GM18508 (cell line): ENCODE results near the gene ARHGAP20.

Source experiments
- ATAC-seq: cut with Tn5 transposase; IDR thresholded peaks from one replicate; pipeline ENCODE4 v1.9.1; 2021; ENCODE audit warnings: moderate number of reproducible peaks; ENCODE audit not compliant: insufficient read depth, unreplicated experiment

The ARHGAP20 gene

DNA sequence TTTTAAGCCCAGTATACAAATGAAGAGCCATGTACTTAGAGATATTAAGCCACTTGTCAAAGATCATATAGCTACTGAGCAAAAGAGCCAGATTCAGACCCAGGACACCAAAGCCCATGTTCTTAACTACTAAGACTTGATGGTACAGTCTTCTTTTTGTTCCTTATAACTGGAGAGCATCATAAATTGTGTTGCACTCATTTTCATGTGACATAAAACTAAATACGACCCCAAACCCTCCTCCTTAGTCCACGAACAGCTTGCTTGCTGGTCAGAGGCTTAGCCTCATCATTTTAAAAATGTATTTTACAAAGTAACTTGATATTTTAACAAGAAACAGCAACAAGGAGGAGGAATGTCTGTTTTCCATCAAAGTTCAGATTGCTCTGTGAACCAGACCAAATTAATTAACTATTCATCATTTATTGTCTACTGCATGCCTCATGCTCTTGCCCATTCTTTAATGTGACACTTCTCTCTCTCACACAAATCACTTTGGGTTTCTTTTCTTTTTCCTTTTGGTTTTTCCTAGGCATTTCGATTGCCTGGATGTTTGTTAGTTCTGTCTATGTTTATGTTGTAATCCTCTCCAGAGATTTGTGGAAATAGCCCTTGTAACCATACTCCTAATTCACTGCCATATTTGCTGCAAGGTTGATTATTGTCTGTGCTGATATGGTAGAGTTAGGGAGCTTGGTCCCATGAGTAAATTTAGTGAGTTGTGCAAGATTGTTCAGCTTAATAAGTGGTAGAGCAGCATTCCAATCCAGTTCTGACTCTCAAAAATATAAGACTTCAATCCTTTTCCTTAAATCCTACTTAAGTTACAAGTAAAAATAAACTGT lies 8.4 kb upstream of the ARHGAP20 start:
- ATAC-seq: no peak

DNA sequence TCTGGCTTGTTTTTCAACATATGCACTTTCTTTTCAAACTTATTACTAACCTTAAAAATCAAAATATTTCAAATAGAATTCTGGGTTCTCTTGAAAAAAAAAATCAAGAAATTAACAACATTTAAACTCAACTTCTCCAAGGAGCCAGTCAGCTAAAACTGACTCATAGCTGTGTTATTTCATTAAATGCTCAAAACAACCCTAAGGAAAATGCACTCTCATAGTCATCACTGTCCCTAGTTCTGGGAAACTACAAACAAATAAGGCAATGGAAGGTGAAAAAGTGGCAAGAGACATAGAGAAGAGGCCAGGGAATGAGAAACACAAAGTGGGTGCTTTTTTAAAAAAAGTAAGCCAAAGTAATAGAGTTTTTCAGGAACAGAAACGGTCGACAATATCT lies 4.1 kb upstream of the ARHGAP20 start:
- ATAC-seq: no peak

DNA sequence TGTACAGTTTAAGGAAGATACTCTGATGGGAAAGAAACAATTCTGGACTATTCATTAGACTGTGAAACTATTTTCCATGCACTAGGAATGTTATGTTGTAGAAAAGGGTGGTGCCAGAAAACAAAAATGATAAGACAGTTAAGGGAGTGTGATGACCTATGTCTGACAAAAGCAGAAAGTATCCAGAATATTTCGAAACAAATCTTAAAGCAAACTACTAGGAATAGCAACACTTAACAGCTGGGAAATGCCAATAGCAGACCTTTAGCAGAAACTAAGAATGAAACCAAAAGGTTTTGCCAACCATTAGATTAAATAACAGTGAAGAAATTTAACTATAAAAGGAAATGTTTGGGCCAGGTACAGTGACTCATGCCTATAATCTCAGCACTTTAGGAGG lies 3.3 kb upstream of the ARHGAP20 start:
- no peak for ATAC-seq

DNA sequence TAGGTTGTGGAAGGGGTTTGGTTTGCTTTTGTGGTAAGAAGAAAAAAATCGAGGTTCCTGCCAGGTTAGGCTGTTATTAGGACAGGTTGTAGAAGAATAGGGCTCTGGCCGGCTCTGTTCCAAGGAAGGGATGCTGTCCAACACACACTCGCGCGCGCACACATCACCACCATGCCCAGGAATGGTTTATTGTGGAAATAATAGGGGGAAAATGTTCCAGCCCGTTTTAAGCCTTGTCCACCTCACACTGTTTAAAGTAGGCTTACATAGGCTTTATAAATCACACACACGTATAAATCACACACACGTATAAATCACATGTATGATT lies 1.2 kb upstream of the ARHGAP20 start:
- no peak for ATAC-seq

DNA sequence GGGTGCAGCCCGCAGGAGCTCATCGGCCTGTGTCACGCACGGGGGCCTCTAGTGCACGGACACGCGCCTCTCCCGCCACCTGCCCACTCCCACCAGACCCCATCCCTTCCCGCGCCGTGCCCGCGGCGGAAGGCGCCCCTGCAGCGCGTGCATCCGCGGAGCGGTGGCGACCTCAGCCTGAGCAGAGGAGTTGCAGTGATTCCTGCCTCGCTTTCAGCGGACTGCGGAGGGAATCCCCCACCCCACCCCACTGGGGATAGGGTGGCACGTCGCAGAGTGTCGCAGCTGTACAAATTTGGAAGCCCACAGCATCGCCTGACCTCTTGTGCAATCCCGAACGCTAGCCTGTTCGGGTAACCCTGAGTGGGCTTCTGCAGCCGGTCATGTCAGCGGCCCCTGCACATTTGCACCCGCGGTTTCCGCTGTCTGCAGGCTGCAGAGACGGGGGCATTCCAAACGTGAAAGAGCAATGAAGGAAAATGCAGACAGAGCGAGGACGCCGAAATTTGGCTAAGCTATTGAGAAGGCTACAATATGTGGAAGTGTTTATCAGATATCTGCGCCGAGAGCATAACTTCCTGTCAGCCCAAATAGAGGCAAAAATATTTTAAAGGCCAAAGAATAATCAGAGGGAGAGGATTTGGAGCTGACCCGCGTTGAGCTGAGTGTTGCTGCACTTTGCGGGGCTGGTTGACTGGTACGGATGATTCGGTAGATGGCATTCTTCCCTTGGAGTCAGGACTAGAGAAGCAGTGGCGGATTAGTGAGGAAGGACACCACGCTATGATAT lies 617 bp upstream of the ARHGAP20 start:
- no peak for ATAC-seq

DNA sequence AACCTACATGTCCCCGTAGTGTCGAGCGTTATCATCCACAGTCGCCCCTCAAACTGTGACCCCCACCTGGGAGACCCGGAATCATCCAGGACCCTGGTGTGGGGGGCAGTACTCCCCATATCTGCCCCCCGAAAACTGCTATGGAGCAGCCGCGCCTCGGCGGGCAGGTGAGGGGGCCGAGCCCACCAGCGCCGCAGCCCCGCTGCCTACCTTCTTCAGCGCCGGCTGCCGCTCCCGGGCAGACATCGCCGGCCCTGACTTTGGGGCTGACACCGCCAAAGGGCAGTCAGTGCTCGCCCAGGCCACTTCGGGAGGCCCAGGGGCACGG lies 825 bp downstream of the ARHGAP20 start:
- ATAC-seq: no peak

DNA sequence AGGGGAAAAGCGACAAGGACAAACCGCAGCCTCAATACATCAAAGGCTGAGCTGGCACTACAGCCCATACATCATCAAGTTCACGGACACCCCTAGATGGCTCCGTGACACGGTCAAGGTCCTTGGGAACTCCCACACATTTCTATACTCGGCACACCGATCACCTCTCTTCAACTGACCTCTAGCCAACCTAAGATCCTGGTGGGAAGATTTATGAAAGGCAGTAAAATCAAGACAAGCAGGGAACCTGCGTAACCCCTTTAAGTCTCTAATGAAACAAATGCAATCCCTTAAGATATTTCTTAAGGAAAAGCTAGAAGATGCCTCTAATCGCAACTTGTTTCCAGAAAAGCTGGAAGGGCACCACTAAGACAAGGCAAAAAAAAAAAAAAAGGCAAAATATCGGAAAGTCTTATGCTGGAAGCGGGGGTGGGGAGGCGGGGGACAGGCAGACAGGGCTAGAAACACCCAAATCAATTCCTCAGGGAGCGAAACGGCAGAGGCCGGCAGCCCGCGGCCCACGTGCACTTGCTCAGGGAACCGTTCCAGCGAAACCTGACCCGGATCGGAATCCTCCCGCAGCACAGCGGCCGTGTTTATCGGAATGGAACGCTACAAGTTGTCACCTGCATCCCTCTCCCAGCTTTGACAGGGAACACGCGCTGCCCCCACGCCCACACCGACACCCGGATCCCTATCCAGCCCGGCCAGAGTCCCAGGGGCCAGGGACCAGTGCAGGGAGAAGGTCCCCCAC lies 1.4 kb downstream of the ARHGAP20 start:
- no peak for ATAC-seq

DNA sequence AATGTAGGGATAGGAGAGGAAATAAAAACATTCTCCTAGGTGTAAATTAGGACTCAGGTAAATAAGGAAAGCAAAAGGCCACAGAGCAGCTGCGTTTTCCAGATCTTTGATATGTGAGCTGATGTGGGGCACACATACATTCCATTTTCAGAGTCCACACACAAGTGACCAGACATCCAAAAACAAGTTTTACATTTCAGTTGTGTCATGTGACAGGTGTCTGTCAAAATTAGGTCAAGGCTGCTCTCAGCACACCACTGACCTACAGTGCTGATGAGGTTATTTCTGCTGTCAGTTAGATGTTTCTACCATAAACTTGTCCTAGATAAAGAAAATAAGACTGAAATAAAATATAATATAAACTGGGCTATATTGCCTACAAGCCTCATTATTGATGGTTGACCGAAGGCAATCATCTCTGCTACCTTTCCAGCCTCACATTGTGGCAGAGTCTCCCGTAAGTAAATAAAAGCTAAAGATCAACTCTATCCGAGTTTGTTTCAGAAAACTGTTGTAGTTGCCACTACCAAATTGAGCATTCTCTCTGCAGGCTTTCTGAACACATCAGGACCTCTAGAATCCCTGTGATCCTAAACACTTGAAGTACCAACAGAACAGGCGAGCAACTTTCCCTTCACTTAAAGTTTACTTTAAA lies 7.9 kb downstream of the ARHGAP20 start:
- ATAC-seq: no peak

DNA sequence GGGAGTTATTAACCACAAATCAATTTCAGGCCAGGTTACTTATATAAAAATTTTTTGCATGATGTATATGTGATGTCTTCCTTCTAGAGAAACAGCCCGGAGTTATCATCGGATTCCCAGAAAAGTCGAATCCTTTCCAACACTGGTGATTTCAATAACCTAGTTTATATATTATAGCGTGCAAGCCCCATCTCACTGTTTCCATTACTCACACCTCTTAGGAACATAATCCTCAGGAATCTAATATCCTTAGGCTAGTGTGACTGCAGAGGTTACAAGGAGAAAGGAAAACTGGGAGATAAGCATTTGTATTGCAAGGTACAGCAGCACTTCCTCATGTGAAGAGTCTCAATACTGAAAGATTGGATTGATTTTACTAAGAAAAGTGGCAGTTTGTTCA lies 20.3 kb downstream of the ARHGAP20 start:
- ATAC-seq: no peak

DNA sequence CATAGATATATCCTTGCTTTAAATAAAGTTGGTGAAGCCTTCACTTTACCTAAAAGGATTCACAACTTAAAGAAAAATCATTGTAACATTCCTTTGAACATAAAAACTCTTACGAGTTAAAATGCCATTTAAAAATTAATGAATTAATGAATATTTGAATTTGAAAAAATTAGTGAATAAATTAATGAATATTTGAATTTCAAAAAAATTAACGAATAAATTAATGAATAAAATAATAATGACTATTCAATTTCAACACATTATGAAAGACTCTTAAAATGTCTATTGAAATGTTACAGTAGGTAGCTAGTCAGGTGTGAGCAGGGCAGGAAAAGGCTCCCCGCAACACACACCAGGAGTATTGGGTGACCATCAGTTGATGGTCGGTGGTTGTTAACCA lies 22.9 kb downstream of the ARHGAP20 start:
- ATAC-seq: no peak

DNA sequence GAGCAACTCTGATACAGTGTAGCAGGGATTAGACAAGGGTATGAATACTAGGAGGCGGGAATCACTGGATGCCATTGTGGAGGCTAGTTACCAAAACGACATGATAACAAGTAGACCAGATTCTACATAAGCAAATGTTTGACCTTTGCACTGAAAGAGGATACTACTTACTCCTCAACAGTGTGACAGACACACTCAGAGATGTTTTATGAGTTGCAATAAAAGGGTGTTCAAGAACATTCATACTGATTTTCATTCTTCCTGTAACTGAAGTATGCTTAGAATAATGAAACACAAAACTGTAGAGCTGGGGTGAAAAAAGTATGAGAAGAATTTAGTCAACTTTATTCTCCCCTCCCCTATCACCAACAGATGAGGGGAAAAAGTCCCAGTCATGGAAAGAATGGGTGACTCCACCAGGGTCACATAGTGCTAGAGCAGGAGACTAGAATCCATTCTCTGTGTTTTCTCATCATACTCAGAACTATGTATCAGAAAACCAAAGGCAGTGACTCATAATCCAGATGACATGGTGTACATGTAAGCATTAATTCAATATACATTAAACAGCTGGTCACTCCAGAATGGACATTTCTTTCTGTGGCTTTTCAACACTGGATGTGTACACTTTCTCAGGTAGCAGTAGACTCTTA lies 32.8 kb downstream of the ARHGAP20 start:
- ATAC-seq: no peak

DNA sequence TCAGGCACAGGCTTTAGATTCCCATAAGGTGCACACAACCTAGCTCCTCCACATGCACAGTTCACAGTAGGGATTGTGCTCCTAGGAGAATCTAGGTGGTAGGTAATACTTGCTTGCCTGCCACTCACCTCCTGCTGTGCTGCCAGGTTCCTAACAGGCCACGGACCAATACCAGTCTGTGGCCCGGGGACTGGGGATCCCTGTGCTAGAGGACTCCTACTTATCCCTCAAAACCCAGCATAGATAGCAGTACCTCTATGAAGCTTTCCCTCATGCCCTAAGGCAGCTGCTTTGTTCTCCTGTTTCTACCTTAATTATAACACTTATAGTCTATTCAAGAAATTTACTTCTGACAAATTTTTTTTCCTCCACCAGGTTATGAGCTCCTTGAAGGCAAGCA lies 36.7 kb downstream of the ARHGAP20 start:
- ATAC-seq: no peak

DNA sequence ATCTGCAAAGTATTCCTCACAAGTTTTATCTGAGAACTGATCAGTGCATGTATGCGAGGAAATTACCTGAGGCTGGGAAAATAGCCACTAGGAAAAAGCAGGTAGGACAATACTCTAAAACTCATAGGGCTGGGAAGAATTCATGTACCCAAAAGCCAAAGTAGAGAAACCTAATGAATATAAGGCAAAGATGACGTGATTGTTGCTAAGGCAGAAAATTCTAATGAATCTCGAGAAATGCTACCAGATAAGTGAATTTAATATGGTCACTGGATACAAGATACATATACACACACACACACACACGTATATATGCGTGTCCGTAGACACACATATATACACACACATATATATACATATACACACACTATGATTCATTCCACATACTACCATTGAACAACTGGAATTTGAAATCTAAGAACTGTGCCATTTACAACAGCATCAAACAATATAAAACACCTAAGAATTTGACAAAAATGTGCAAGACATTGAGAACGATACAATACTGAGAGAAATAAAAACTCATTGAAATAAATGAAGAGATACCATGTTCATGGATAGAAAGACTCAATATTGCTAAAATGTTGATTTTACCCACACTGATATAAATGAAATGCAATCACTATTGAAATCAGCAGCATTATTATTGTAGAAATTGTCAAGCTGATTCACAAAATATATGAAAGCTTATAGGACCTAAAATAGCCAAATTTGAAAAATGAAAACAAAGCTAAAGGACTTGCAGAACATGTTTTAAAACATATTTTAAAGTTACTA lies 46.4 kb downstream of the ARHGAP20 start:
- ATAC-seq: no peak

DNA sequence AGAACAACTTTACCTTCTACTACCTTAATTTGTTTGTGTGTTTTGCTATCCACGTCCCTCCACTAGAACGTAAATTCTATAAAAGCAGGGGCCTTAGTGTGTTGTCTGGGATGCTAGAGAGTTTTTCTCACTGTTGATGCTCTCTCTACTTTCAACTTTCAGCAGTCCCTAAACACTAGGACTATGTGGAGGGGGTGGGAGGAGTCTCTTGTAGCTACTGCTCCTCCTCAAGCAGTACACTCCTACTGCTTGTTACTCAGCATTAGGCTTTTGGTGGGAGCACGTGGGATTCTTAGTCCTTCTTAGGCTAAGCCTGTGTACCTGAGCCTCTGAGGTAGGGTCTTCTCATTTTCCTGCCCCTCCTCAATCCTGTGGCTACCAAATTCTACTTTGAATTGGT lies 56.3 kb downstream of the ARHGAP20 start:
- ATAC-seq: no peak

DNA sequence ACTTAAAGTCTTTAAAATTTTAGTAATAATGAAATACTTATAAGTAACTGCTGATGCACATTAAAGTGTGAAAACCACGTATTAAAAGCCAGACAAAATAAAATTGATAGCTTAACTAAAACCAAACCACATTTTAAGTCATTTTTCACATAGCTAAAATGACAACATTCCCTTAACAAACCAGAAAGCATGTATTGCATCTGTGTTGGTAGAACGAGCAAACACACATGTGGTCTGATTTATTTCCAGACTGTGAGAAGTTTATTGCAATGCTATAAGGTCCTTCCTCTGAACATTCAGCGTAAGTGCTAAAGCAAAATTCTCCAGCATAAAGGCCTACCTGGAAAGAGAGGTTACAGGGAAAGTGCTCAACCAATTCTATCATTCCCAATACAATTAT lies 57.8 kb downstream of the ARHGAP20 start:
- no peak for ATAC-seq

DNA sequence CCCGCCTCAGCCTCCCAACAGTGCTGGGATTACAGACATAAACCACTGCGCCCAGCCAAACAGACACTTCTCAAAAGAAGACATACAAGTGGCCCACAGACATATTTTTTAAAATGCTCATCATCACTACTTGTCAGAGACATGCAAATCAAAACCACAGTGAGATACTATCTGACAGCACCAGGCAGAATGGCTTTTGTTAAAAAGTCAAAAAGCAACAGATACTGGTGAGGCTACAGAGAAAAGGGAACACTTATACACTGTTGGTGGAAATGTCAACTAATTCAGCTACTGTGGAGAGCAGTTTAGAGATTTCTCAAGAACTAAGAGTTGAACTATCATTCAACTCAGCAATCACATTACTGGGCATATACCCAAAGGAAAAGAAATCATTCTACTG lies 67.0 kb downstream of the ARHGAP20 start:
- ATAC-seq: no peak

DNA sequence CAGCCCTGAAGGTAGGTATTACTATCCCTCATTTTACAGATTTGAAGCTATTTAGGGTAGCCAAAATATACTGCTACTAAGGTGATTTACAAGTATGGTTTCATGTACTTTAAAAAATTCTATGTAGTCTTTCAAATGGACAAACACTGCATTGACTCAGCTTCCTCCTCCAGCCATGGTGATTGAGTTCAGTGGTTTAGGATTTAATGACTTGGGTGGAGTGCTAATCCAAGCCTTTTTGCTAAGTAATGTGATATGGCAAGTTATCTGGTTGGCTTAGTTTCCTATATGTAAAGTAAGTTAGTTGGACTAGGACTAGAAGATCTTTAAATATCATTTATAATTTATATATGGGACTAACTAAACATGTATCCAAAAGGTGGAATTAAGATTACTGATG lies 77.9 kb downstream of the ARHGAP20 start:
- ATAC-seq: no peak

DNA sequence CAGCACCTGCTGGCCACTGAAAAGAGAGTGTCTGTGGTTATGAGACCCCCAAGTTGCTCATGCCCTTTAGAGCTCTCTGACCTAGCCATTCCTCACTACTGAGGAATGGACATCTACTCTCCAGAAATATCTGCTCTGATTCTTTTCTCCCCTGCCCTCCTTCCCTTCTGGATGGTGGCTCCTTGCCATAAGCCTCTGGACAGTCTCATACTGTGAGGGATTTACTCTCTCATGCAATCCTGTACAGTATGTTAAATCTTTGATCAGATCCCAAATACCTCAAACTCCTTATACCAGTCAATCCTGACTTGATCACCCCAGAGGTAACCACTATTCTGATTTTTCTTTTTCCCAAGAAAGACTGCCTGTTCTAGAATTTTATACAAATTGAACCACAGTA lies 80.7 kb downstream of the ARHGAP20 start:
- ATAC-seq: no peak

DNA sequence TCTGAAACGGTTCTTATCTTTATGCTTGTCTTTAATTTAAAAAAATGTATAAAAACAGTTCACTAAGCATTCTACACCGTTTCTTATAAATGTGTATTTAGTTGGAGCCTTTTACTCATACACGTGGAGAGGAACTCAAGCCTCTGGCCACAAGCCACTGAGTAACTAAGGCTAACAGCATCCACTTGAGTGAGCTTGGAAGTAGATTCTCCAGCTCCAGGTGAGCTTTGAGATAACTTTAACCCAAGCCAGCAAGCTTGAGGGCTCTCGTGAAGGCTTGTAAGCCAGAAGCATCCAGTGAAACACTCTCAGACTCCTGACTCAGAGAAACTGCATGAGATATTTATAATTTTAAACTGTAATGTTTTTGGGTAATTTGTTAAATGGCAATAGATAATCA lies 82.6 kb downstream of the ARHGAP20 start:
- ATAC-seq: no peak

DNA sequence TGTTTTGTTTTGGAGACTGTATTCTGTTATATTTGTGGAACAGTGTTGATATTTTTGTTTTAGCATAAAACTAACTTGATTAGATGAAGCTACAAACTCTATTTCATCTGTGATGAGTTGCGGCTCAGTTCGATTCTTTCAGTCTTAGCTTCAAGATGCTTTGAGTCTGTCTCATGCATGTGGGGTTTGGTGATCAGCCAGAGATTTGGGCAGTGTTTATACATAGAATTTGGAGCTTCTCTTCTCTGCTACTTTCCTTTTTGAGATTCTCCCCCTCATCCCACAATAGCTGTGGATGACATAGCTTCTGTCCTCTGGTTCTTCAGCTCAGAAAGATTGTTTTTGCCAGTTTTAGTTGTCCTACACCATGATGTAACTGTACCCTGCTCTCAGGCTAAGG lies 90.4 kb downstream of the ARHGAP20 start:
- no peak for ATAC-seq
